RCC 7860 (cell line): ENCODE results near the gene HIF1A.
"Not testable (repeated sequence)": the region's sequence is repeated elsewhere in the genome, so short reads cannot be mapped to it uniquely, and the experiment has no call there.

ENCODE experiments used
- DNase-seq: peaks from one replicate; pipeline ENCODE4 v3.0.0-alpha.2; 2015; ENCODE audit warnings: low spot score
- FAIRE-seq: peaks from 2 replicates; lab custom pipeline; 2012; peaks lifted over from hg19 to GRCh38; lab: Jason Lieb, UNC

Gene HIF1A

DNA sequence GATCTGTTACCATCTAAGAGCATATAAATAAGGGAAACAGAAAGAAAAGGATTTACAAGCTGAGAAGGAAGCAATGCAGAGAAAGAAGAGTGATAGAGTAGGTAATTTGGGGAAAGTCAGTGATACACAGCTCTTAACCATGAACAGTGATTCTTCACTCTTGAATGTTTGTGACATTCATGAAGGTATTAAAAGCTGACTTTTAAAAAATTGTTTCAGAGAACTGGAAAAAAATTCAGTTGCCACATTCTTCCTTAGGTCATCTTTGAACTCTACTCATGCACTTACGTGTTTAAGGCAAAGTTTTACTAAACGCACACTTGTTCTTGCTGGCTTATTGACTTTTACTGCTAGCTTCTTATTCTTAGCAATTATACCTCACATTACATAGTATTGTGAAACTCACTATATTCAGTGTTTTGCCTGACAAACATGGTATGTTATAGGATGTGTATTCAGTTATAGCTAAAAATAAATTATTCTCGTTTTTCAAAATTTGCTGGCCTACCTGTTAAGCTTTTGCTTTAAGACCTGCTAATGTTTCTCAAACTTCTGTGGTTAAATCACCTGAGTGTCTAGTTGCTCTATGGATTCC lies 10.9 kb downstream of the HIF1A start:
- FAIRE-seq (no peak), DNase-seq (no peak)

GRCh38 chr14:61707774-61708173 lies 12.5 kb downstream of the HIF1A start:
- not testable (repeated sequence) for DNase-seq

DNA sequence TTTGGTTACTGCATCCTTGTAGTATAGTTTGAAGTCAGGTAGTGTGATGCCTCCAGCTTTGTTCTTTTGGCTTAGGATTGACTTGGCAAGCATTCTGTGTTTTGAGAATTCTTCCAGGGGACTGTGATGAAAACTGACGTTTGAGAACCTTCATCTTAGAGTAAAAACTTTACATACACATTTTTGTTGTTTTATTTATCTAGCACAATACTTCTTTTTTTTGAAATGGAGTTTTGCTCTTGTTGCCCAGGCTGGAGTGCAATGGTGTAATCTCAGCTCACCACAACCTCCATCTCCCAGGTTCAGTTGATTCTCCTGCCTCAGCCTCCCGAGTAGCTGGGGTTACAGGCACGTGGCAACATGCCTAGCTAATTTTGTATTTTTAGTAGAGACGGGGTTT lies 13.4 kb downstream of the HIF1A start:
- FAIRE-seq, DNase-seq: not testable (repeated sequence)

More at GRCh38 chr14:61707774-61708173, 12.5 kb downstream of the HIF1A start:
- FAIRE-seq, result not testable (repeated sequence)

DNA sequence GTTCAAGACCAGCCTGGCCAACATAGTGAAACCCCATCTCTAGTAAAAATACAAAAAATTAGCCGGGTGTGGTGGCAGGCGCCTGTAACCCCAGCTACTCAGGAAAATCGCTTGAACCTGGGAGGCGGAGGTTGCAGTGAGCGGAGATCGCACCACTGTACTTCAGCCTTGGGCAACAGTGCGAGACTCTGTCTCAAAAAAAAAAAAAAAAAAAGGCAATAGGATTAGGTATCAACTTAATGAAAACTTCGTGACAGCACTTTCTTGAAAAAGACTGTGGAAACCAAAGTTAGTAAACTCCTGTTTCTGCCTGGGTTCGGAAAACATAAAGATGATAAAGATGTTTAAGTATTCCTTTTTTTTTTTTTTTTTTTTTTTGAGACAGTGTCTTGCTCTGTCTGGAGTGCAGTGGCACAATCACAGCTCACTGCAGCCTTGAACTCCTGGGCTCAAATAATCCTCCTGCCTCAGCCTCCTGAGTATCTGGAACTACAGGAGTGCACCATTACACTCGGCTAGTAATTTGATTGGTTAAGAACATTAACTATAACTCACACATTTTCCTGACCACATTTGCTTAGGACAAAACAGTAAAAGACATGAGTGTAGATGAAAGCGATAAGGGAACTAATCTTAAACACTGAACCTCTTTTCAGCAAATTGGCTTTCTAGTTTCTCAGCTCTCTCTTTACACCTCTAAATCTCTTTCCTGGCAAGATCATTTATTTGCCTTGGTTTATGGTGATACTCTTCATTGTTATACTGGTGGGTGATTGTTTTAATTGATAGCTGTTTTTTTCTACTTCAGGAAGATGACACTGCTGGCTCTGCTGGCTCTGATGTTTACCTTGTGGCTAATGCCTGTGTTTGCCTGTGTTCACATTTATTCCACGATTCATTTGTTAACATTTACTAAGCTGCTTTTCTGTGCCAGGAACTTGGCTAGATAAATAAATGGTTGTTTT lies 15.8 kb downstream of the HIF1A start:
- DNase-seq, result no peak
- FAIRE-seq, result no peak

DNA sequence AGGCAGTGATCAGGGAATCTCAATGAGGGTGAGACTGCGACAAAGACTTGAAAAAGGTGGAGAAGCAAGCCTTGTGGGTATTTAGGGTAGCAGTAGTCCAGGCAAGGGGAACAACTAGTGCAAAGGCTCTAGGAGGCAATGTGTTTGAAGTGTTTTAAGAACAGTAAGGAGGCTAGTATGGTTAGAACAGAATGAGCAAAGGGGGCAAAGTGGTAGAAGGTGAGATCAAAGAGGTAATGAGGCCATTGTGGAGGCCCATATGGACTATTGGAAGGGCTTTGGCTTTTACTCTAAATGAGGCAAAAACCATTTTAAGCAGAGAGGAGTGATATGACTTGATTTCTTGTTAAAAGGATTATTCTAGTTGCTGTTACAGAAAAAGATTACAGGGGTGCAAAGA lies 16.8 kb downstream of the HIF1A start:
- FAIRE-seq (no peak), DNase-seq (no peak)

- FAIRE-seq (no peak), DNase-seq (no peak)
Measured at GRCh38 chr14:61713724-61714437, 18.6 kb downstream of the HIF1A start.

DNA sequence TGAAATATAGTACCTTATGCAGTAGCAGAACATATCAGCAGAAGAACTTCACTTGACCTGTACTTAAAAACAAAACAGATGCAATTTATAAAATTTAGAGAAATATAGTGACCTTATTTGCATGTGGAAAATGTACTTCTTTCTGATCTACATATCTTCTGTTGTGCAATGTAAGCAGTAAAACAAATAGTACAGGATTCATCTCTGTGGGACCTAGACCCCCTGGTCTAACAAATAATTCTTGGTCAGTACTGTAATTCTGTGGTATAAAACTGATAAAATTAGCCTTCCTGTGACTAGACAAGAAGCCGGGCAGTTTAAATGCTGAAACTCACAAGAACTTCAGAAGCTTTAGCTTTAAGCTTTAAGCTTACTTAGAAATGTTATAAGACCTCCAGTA lies 21.6 kb downstream of the HIF1A start:
- FAIRE-seq (no peak), DNase-seq (no peak)

GRCh38 chr14:61718039-61718438 lies 22.7 kb downstream of the HIF1A start:
- FAIRE-seq, result no peak

DNA sequence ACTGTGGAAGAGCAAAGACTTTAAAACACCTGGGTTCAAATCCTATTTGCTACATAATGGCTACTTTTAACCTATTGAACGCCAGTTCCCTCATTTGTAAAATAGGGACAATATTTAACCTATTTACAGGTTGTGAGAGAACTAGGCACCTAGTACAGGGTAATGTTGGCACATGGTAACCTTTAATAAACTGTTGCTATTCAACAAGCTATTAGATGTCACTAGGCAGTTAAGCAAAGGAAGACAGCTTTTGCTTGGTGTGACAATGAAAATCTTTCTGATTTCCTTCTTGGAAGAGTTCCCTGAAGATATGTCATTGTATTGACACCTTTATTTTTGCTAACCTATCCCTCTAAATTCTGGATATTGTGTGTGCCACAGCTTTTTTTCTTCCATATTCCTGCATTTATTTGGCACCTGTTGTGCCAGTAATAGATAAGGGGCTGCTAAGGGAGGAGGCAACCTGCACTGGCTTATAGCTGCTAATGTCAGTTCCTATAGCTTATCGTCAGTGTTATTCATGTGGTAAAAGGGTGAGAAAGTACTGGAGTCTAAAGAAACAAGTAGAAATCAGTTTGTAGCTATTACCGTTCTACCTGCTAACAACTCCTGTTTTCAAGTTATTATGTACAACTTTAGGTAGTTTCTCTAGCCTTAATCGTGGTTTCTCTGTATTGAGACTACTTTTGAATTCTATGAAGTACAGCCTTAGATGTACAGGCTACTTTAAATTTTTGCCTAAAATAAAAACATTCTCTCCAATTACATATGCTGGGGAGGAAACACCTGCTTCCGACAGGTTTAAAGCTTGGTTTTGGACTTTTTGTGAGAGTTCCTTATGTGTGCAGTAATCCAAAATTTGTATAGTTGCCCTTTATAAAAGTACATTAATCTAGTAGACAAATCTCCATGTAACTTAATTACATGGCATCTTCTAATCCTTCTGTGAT lies 24.3 kb downstream of the HIF1A start:
- DNase-seq (no peak), FAIRE-seq (no peak)

More at GRCh38 chr14:61718039-61718438, 22.7 kb downstream of the HIF1A start:
- DNase-seq, result no peak

DNA sequence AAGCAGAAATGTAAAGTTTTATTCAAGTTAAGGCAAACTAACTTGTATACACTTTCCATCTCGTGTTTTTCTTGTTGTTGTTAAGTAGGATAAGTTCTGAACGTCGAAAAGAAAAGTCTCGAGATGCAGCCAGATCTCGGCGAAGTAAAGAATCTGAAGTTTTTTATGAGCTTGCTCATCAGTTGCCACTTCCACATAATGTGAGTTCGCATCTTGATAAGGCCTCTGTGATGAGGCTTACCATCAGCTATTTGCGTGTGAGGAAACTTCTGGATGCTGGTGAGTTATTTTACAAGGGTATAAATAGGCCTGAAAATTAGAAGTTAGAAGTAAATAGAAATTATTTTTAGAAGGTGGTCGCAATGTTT lies 25.0 kb downstream of the HIF1A start:
- DNase-seq, result no peak

GRCh38 chr14:61720741-61721140 lies 25.4 kb downstream of the HIF1A start:
- no peak for DNase-seq
- FAIRE-seq, result no peak

More for the DNA sequence above, 25.0 kb downstream of the HIF1A start:
- no peak for FAIRE-seq

DNA sequence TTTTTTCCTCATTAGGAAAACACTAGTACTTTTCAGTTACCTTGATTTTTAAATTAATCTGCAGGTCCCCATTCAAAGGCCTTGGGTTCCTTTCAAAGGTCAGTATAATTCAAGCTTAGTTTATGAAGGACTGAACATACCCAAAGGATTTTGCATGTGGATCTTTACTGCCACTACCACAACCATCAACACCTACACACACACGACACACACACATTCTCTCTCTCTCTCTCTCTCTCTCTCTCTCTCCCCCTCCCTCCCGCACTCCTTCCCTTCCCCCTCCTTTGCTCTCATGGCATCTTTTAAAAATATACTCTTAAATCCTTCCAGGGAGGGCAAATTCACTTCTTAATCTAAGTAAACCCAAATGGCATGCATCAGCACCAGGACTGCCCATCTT lies 28.8 kb downstream of the HIF1A start:
- FAIRE-seq (no peak), DNase-seq (no peak)

GRCh38 chr14:61726778-61727658 lies 31.7 kb downstream of the HIF1A start:
- FAIRE-seq (no peak), DNase-seq (no peak)

DNA sequence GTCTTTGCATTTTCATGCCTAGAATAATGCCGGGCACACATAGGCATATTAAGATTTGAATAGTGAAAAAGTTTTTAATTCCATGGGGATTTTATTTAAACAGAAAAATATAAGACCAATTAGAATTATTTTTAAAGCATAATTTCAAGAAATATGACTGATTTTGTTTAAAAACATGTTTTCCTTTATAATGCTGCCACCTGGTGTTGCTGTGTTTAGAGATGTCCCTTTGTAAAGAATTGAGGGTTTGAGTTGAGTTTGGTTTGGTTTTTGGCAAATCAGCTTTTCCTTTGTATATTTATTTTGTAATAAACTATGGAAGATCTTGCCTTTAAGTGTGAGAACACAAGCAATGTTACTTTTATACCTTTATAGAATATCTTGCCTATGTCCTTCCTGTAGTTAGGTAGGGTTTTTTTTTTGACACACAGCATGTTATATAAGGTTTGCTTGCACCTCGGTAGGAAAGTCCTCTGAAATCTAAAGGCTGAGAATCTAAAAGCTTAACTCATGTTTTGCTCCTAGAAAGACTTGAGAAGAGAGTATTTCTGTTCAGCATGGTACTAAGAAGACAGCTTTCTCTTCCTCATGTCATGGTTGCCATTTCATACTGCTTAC lies 35.6 kb downstream of the HIF1A start:
- FAIRE-seq (no peak), DNase-seq (no peak)

GRCh38 chr14:61733972-61734371 lies 38.7 kb downstream of the HIF1A start:
- no peak for FAIRE-seq

DNA sequence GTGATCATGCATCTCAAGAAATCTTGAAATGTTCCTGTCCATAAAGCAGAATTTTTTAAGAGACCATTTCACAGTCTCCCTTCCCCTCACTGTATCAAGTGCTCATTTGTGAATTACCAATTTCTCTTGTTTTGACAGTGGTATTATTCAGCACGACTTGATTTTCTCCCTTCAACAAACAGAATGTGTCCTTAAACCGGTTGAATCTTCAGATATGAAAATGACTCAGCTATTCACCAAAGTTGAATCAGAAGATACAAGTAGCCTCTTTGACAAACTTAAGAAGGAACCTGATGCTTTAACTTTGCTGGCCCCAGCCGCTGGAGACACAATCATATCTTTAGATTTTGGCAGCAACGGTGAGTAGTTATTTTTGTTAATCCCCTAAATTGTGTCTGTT lies 41.4 kb downstream of the HIF1A start:
- FAIRE-seq (no peak), DNase-seq (no peak)

More at GRCh38 chr14:61733972-61734371, 38.7 kb downstream of the HIF1A start:
- DNase-seq, result no peak

GRCh38 chr14:61737915-61738314 lies 42.6 kb downstream of the HIF1A start:
- DNase-seq, result no peak
- FAIRE-seq, result no peak

DNA sequence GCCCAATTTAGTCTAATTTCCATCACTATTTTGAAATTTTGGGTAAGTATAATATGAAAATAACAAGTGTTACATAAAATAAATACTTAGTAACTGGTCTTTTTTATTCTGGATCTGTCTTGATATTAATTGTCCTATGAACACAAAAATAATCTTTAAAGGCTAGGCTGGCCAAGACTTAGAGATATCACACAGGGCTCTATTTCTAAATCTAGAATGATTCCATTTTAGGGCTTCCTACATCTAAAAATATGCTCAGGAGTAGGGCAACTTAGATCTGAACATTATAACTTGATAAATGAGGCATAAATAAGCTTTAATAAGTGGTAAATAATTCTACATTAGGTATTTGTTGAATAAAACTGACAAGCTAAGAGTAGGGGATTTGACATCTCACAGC lies 43.8 kb downstream of the HIF1A start:
- FAIRE-seq (no peak), DNase-seq (no peak)

GRCh38 chr14:61742371-61742770 lies 47.1 kb downstream of the HIF1A start:
- FAIRE-seq (no peak), DNase-seq (no peak)
